KOPT-K1 (cell line): ENCODE data around the gene ASXL2.
"Not testable (repeated sequence)": the region's sequence is repeated elsewhere in the genome, so short reads cannot be mapped to it uniquely, and the experiment has no call there.

Source experiments
- H3K27ac ChIP-seq: fragments of 200-600 bp; sonication (generic); 2 replicates; pipeline ENCODE4 v1.5.1; 2016; ENCODE audit warnings: antibody characterized with exemption, mild to moderate bottlenecking, low read depth, low read length; ENCODE audit not compliant: poor library complexity, severe bottlenecking
- H3K36me3 ChIP-seq: fragments of 200-600 bp; sonication (generic); 2 replicates; pipeline ENCODE4 v1.5.1; 2017; ENCODE audit warnings: antibody characterized with exemption, mild to moderate bottlenecking, low read length, moderate library complexity; ENCODE audit not compliant: insufficient read depth
- H3K9me3 ChIP-seq: fragments of 200-600 bp; sonication (generic); 2 replicates; pipeline ENCODE4 v1.5.1; 2017; ENCODE audit warnings: antibody characterized with exemption, low read length, mild to moderate bottlenecking; ENCODE audit not compliant: insufficient read depth, poor library complexity, severe bottlenecking

The ASXL2 gene

GRCh38 chr2:25899404-25899970 is 21.2 kb upstream of the ASXL2 start:
- Histone ChIP-seq H3K27ac (no peak overlapping the region), H3K36me3 (no peaks in the 10 kb centered on the region), H3K9me3 (no peaks in the 10 kb centered on the region)

- H3K36me3 ChIP-seq: no peaks in the 10 kb centered on the region
- no peak overlapping the region for H3K27ac ChIP-seq
- no peaks in the 10 kb centered on the region for H3K9me3 ChIP-seq
These were observed 19.2 kb upstream of the ASXL2 start for GRCh38 chr2:25897506-25897905.

GRCh38 chr2:25896308-25896707 is 18.0 kb upstream of the ASXL2 start:
- not testable (repeated sequence) for H3K9me3 ChIP-seq, H3K36me3 ChIP-seq

GRCh38 chr2:25895610-25896009 is 17.3 kb upstream of the ASXL2 start:
- Histone ChIP-seq H3K27ac (no peak overlapping the region), H3K9me3 (no peaks in the 10 kb centered on the region), H3K36me3 (no peaks in the 10 kb centered on the region)

More at GRCh38 chr2:25896308-25896707, 18.0 kb upstream of the ASXL2 start:
- H3K27ac ChIP-seq: not testable (repeated sequence)

- H3K9me3 ChIP-seq: no peaks in the 10 kb centered on the region
- H3K36me3 ChIP-seq: no peaks in the 10 kb centered on the region
- H3K27ac ChIP-seq: no peak overlapping the region
These were observed 16.7 kb upstream of the ASXL2 start for GRCh38 chr2:25895018-25895417.

- no peaks in the 10 kb centered on the region for H3K9me3 ChIP-seq
- H3K27ac ChIP-seq: no peak overlapping the region
- no peaks in the 10 kb centered on the region for H3K36me3 ChIP-seq
These were observed 16.0 kb upstream of the ASXL2 start for GRCh38 chr2:25894135-25894830.

GRCh38 chr2:25891672-25892071 is 13.4 kb upstream of the ASXL2 start:
- H3K9me3 ChIP-seq: no peaks in the 10 kb centered on the region
- H3K27ac ChIP-seq: no peak overlapping the region

GRCh38 chr2:25887624-25888242 is 9.4 kb upstream of the ASXL2 start:
- no peak overlapping the region for H3K27ac ChIP-seq
- H3K36me3 ChIP-seq: no peaks in the 10 kb centered on the region
- H3K9me3 ChIP-seq: no peaks in the 10 kb centered on the region

More at GRCh38 chr2:25891672-25892071, 13.4 kb upstream of the ASXL2 start:
- H3K36me3 ChIP-seq: no peaks in the 10 kb centered on the region

GRCh38 chr2:25885933-25886332 is 7.6 kb upstream of the ASXL2 start:
- Histone ChIP-seq H3K9me3 (no peaks in the 10 kb centered on the region), H3K27ac (no peak overlapping the region), H3K36me3 (no peaks in the 10 kb centered on the region)

GRCh38 chr2:25881764-25882163 is 3.5 kb upstream of the ASXL2 start:
- Histone ChIP-seq H3K9me3 (no peaks in the 10 kb centered on the region), H3K27ac (no peak overlapping the region), H3K36me3 (no peaks in the 10 kb centered on the region)

- H3K36me3 ChIP-seq: peaks cover 9% of the 10 kb centered on the region
- peak overlapping the region; percentile 87 for H3K27ac ChIP-seq
- H3K9me3 ChIP-seq: no peaks in the 10 kb centered on the region
These were observed 945 bp upstream of the ASXL2 start for GRCh38 chr2:25879133-25879730.

GRCh38 chr2:25877431-25878360 is 591 bp downstream of the ASXL2 start:
- H3K27ac ChIP-seq: peak overlapping the region; percentile 87
- H3K36me3 ChIP-seq: peaks cover 13% of the 10 kb centered on the region

GRCh38 chr2:25872134-25872533 is 6.2 kb downstream of the ASXL2 start:
- no peaks in the 10 kb centered on the region for H3K9me3 ChIP-seq
- H3K36me3 ChIP-seq: peaks cover 39% of the 10 kb centered on the region
- H3K27ac ChIP-seq: no peak overlapping the region

More at GRCh38 chr2:25877431-25878360, 591 bp downstream of the ASXL2 start:
- H3K9me3 ChIP-seq: no peaks in the 10 kb centered on the region

- Histone ChIP-seq H3K27ac (no peak overlapping the region), H3K36me3 (peaks cover 26% of the 10 kb centered on the region), H3K9me3 (no peaks in the 10 kb centered on the region)
These were observed 10.8 kb downstream of the ASXL2 start for GRCh38 chr2:25867396-25868003.
